ENCODE measurements around the gene TAF5L. TPM values are rescaled to one million over a fixed set of nuclear protein-coding genes. Genes with fewer than 3 reads are reported as not detected.

Gene TAF5L
- total and polyA plus RNA-seq, 2 of the 8 experiments (the other 6 are each of a cell fraction or from before 2014, with no cell fraction given): 17.7 to 23.3 TPM

DNA sequence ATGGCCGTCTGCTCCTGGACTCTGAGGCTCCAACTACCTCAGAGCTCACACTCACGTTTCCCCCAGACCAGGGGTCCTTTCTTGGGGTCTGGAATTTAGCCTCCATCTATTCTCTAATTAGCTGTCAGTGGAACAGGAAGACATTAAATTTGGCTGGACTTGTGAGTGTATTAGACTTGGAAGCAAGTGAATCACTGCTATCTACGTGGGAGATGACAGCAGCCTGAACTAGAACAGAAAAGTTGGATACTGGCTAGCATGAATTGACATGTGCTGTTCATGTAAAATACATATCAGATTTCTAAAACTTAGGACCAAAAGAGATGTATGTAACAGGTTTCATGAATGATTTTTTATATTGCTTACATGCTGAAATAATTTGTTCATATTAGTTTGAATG is 28.0 kb downstream of the TAF5L start (continued):
- TF ChIP-seq JUND (IDR thresholded peaks at IDR 0.05; ENCODE audit: low read length) (no peak), KDM4A (IDR thresholded peaks at IDR 0.05; ENCODE audit: low read depth, low read length, severe bottlenecking) (no peak), SIN3A (conservative IDR thresholded peaks at IDR 0.05 in 1 of 2, IDR thresholded peaks at IDR 0.05 in 1 of 2; ENCODE audit: low read depth in 1 of 2, low read length in 2 of 2) (no peak), HDAC2 (IDR thresholded peaks at IDR 0.05; ENCODE audit: borderline replicate concordance in 1 of 2, low read depth in 2 of 2, low read length in 2 of 2) (no peak), POLR2AphosphoS5 (IDR thresholded peaks at IDR 0.05; ENCODE audit: low read depth, low read length) (no peak)
